NT2/D1 (cell line): Measurements from ENCODE around the gene WAC.
"Not testable (repeated sequence)": the region's sequence is repeated elsewhere in the genome, so short reads cannot be mapped to it uniquely, and the experiment has no call there.

ENCODE experiments used
- DNase-seq: peaks from one replicate; pipeline ENCODE4 v3.0.0-alpha.2; 2011; ENCODE audit warnings: low read depth, low spot score
- H3K27me3 ChIP-seq: 2 replicates; pipeline ENCODE4 v1.6.0; 2011; ENCODE audit warnings: mild to moderate bottlenecking; ENCODE audit not compliant: insufficient read length, insufficient read depth
- H3K36me3 ChIP-seq: 2 replicates; pipeline ENCODE4 v1.6.1; 2011; ENCODE audit warnings: mild to moderate bottlenecking, low read length, mixed read lengths; ENCODE audit not compliant: insufficient read depth, insufficient read length
- H3K4me1 ChIP-seq: 2 replicates; pipeline ENCODE4 v1.5.1; 2011; ENCODE audit not compliant: insufficient read depth, insufficient read length
- H3K4me3 ChIP-seq: 2 replicates; pipeline ENCODE4 v1.5.1; 2011; ENCODE audit warnings: low read depth; ENCODE audit not compliant: insufficient read length
- H3K9ac ChIP-seq: 2 replicates; pipeline ENCODE4 v1.6.0; 2011; ENCODE audit warnings: low read depth; ENCODE audit not compliant: insufficient read length
- H3K9me3 ChIP-seq: 2 replicates; pipeline ENCODE4 v1.5.1; 2011; ENCODE audit warnings: mild to moderate bottlenecking, low read length; ENCODE audit not compliant: insufficient read depth
- SUZ12 ChIP-seq: IDR thresholded peaks from 2 replicates; pipeline ENCODE4 v1.6.1; 2011; ENCODE audit not compliant: insufficient read length, insufficient read depth; ENCODE audit errors: extremely low read depth
- YY1 ChIP-seq: IDR thresholded peaks from 2 replicates; pipeline ENCODE4 v1.6.1; 2011; ENCODE audit not compliant: insufficient read length, insufficient read depth
- ZNF274 ChIP-seq: IDR thresholded peaks from 2 replicates; pipeline ENCODE4 v1.6.1; 2011; ENCODE audit warnings: mild to moderate bottlenecking, low read depth, low read length

The WAC gene

DNA sequence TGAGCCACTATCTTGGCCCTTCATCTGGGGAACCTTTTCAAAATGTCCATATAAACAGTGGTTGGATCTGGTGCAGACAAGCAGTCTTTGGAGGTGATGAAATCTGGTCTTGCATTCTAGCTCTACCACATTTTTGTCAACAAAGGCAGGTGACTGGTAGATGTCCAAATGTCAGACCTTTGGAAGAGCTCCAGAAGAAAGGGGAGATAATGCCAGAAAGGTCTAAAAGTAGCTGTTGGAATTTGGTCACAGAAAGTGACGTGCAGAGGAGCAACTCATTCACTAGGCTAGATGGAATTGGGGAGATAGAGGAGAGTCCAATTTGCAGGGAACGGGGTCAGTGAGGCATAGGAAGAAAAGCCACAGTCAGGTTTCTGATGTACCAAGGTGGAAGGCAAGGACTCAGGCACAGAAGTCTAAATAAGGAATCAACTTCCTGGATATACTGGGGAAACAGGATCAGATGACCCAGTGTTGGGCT, 36.4 kb upstream of the WAC start:
- no peaks in the 10 kb centered on the region for H3K9me3 ChIP-seq
- no peak for DNase-seq
- H3K36me3 ChIP-seq, result no peaks in the 10 kb centered on the region
- H3K4me3 ChIP-seq, result no peak overlapping the region
- H3K9ac ChIP-seq, result no peak overlapping the region
- no peaks in the 10 kb centered on the region for H3K27me3 ChIP-seq
- TF ChIP-seq SUZ12 (no peak), YY1 (no peak), ZNF274 (no peak)
- no peaks in the 10 kb centered on the region for H3K4me1 ChIP-seq

DNA sequence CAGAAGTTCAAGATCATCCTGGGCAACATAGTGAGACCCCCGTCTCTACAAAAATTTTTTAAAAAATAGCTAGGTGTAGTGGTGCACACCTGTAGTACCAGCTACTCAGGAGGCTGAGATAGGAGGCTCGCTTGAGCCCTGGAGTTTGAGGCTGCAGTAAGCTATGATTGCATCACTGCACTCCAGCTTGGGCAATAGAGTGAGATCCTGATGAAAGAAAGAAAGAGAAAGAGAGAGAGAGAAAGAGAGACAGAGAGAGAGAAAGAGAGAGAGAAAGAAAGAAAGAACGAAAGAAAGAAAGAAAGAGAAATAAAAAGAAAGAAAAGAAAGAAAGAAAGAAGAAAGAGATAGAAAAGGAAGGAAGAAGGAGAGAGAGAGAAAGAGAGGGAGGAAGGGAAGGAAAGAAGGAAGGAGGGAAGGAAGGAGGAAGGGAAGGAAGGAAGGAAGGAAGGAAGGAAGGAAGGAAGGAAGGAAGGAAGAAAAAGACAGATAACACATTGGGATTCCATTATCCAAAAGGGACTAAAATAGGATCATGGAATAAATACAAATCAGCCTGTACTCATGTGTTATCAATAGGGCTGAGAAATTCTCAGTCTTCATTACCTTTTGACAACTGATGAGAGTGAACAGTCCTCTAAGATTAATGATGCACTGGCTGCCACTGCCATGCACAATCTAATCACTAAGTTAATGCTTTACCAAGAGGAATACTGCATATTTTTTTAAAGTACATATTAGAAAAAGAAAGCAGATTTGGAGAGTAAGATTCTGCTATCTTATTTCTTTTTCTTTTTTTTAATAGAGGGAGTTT, 35.4 kb upstream of the WAC start:
- TF ChIP-seq SUZ12 (no peak), YY1 (no peak)
- Histone ChIP-seq H3K27me3 (no peaks in the 10 kb centered on the region), H3K4me3 (no peak overlapping the region), H3K9ac (no peak overlapping the region), H3K9me3 (no peaks in the 10 kb centered on the region), H3K4me1 (no peaks in the 10 kb centered on the region), H3K36me3 (no peaks in the 10 kb centered on the region)
- DNase-seq, result no peak

DNA sequence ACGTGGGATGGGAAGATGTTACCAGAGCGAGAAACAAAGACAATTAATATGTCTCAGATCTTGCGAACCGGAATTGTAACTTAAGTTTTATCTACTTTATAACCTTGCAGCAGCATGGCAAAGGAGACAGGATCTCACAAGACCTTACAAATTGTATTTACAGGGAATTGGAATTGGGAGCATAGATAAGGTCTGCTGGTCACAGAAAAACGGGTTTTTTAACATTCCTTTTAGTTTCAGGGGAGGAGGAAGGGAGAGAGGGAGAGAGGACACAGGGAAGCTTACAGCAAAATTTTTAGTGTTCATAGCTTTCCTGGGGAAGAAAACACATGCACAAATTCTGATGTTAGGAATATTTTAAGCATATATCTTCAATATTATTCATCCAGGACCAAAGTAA, 32.7 kb upstream of the WAC start:
- not testable (repeated sequence) for H3K9me3 ChIP-seq, H3K36me3 ChIP-seq, H3K27me3 ChIP-seq, H3K9ac ChIP-seq, H3K4me3 ChIP-seq, DNase-seq, H3K4me1 ChIP-seq

DNA sequence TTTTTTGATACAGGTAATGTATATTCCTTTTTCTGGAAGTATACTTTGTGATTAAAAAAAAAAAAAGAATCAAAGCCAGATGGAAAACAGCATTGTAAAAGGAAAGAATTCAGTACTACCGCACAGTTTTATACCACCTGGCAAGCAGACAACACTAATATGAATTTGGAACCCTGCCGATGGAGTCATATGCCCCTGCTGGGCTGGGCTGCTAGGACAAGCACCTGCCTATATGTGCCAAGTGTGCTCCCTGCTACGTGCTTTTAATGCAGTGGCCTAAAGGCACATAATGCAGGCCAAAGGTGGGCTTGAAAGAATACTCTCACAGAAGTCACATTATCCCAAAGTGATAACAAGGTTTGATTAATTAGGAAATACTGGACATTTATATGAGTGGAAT, 29.8 kb upstream of the WAC start:
- Histone ChIP-seq H3K4me3 (no peak overlapping the region), H3K4me1 (peaks cover 2% of the 10 kb centered on the region), H3K27me3 (no peaks in the 10 kb centered on the region), H3K36me3 (no peaks in the 10 kb centered on the region), H3K9me3 (no peaks in the 10 kb centered on the region), H3K9ac (no peak overlapping the region)
- DNase-seq, result no peak
- TF ChIP-seq SUZ12, result no peak
- no peak for TF ChIP-seq ZNF274

DNA sequence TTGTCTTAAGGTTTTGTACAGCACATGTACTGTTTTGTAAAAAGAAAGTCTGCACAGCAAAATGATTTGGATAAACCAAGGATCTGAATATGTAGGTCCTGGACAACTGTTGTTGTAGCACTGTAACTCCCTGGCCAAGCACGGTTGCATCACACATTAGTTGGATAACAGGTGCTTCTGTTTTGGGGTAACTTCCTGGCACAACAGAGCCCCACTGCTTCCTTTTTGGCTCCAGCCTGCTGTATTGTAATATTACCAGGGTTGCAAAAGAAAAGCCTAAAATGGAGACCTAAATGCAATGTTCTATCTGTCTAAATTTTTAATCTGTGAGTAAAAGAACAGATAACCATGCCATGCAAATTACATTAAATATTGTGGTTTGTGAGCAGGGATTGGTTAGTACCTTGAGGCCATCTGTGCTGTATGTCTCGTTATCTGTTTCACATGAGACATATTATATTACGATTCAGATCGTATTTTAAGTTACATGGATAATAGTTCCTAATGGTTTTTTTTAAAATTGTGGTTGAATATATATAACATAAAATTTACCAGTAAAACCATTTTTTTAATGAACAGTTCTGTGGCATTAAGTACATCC, 27.5 kb upstream of the WAC start:
- Histone ChIP-seq H3K4me3 (no peak overlapping the region), H3K9ac (no peak overlapping the region), H3K9me3 (no peaks in the 10 kb centered on the region), H3K27me3 (no peaks in the 10 kb centered on the region), H3K4me1 (peaks cover 2% of the 10 kb centered on the region), H3K36me3 (no peaks in the 10 kb centered on the region)
- DNase-seq, result no peak
- no peak for TF ChIP-seq YY1
- TF ChIP-seq ZNF274, result no peak
- no peak for TF ChIP-seq SUZ12

DNA sequence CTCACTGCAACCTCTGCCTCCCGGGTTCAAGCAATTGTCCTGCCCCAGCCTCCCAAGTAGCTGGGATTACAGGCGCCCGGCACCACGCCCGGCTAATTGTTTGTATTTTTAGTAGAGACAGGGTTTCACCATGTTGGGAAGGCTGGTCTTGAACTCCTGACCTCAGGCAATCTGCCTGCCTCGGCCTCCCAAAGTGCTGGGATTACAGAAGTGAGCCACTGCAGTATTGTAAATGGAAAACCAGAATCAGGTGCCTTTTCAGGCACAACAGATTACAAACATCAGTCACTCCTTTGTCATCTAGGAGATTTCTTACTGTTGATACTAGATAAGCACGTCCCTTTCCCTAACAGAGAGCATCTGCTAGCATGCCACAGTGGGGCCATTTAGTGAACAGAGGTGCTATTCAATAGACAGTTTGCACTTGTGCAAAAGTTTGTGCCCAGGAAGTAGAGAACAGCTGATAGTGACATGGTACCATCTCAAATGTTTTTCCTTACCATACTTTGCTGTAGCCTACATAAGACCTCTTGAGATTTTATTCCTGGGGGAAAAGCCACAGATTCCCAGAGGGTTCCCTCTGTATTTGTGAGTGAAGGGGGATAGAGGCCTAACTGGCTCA, 24.5 kb upstream of the WAC start:
- Histone ChIP-seq H3K27me3 (no peaks in the 10 kb centered on the region), H3K9me3 (no peaks in the 10 kb centered on the region), H3K4me3 (no peak overlapping the region), H3K4me1 (no peaks in the 10 kb centered on the region), H3K9ac (no peak overlapping the region), H3K36me3 (no peaks in the 10 kb centered on the region)
- DNase-seq, result no peak
- TF ChIP-seq SUZ12, result no peak
- TF ChIP-seq ZNF274, result no peak
- no peak for TF ChIP-seq YY1

DNA sequence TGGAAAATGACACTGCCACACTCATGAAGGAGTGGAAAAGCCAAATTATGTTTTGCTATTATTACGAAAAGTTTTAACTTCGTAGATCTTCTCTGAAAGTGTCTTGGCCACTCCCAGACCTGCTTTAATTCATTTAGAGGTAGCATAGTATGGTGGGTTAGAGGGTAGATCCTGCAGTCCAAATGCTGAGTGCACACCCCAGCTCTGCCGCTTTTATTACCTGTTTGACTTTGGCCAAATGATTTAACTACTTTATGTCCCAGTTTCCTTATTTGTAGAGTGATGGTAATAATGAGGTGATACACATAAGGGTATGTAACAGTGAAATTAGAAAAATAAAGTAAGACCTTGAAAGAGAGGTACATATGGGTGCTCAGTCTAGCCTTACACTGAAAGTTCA, 23.6 kb upstream of the WAC start:
- DNase-seq, result no peak

More for the DNA sequence above, 23.6 kb upstream of the WAC start:
- no peaks in the 10 kb centered on the region for H3K36me3 ChIP-seq
- no peaks in the 10 kb centered on the region for H3K27me3 ChIP-seq
- no peaks in the 10 kb centered on the region for H3K4me1 ChIP-seq
- no peak overlapping the region for H3K4me3 ChIP-seq
- no peaks in the 10 kb centered on the region for H3K9me3 ChIP-seq
- no peak for TF ChIP-seq YY1
- no peak for TF ChIP-seq SUZ12
- TF ChIP-seq ZNF274, result no peak
- no peak overlapping the region for H3K9ac ChIP-seq
